CD14-positive monocyte (primary cell): ENCODE data around the gene RNF19B. TPM values are rescaled to one million over a fixed set of nuclear protein-coding genes. Genes with fewer than 3 reads are reported as not detected.

Source experiments
- DNase-seq, 3 donors: peaks; one replicate each; pipeline ENCODE4 v3.0.0-alpha.2; 2011 to 2022
- H2AFZ ChIP-seq: 2 replicates; pipeline ENCODE4 v1.6.0; 2012; ENCODE audit warnings: mild to moderate bottlenecking, low read depth, low read length, inconsistent platforms; ENCODE audit not compliant: insufficient read depth, poor library complexity, severe bottlenecking
- H3K27ac ChIP-seq, 2 donors: 1 replicate in 1 of 2; 2 replicates in 1 of 2; pipeline ENCODE4 v1.5.1; 2012 to 2013; ENCODE audit warnings: low read length in 2 of 2, control low read depth in 1 of 2, inconsistent platforms in 1 of 2, low read depth in 1 of 2, mild to moderate bottlenecking in 1 of 2
- H3K27me3 ChIP-seq, 2 donors: one replicate each; pipeline versions ENCODE4 v1.6.0 to v1.6.1; 2011 to 2013; ENCODE audit warnings: low read length in 2 of 2; ENCODE audit not compliant: control insufficient read depth in 2 of 2, insufficient read depth in 2 of 2
- H3K36me3 ChIP-seq, 2 donors: replicated peaks in 1 of 2; 1 replicate in 1 of 2; 2 replicates in 1 of 2; pipeline versions ENCODE4 v1.5.1 to v1.6.1; 2012 to 2013; ENCODE audit warnings: low read length in 2 of 2, control low read depth in 1 of 2, inconsistent platforms in 1 of 2, mild to moderate bottlenecking in 1 of 2; ENCODE audit not compliant: insufficient read depth in 2 of 2, control insufficient read depth in 1 of 2
- H3K4me1 ChIP-seq, 2 donors: 1 replicate in 1 of 2; 2 replicates in 1 of 2; pipeline versions ENCODE4 v1.5.1 to v1.6.1; 2012 to 2013; ENCODE audit warnings: low read length in 2 of 2, control low read depth in 1 of 2, inconsistent platforms in 1 of 2, mild to moderate bottlenecking in 1 of 2, moderate library complexity in 1 of 2; ENCODE audit not compliant: insufficient read depth in 2 of 2, control insufficient read depth in 1 of 2
- H3K4me2 ChIP-seq: replicated peaks from 2 replicates; pipeline ENCODE3; 2012; ENCODE audit warnings: low read length, moderate library complexity, mild to moderate bottlenecking; ENCODE audit not compliant: poor library complexity, severe bottlenecking; ENCODE audit errors: extremely low read depth
- H3K4me3 ChIP-seq, 3 experiments: fragments of 200-600 bp in 1 of 3; sonication (generic) in 1 of 3; replicated peaks in 1 of 3; 1 replicate in 2 of 3; 2 replicates in 1 of 3; pipeline ENCODE4 v1.5.1; 2011 to 2013; ENCODE audit warnings: low read length in 3 of 3, mild to moderate bottlenecking in 3 of 3, control low read depth in 2 of 3, low read depth in 2 of 3, inconsistent platforms in 1 of 3, moderate library complexity in 1 of 3
- H3K79me2 ChIP-seq: 2 replicates; pipeline ENCODE4 v1.6.0; 2012; ENCODE audit warnings: mild to moderate bottlenecking, control low read depth, inconsistent platforms, low read length, moderate library complexity; ENCODE audit not compliant: insufficient read depth
- H3K9ac ChIP-seq: 2 replicates; pipeline ENCODE4 v1.6.0; 2017; ENCODE audit warnings: low read length, mild to moderate bottlenecking; ENCODE audit not compliant: insufficient read depth, poor library complexity, severe bottlenecking
- H3K9me3 ChIP-seq, 2 donors: replicated peaks in 1 of 2; 1 replicate in 1 of 2; 2 replicates in 1 of 2; pipeline versions ENCODE4 v1.5.1 to v1.6.1; 2012 to 2013; ENCODE audit warnings: low read length in 2 of 2, control low read depth in 1 of 2; ENCODE audit not compliant: control insufficient read depth in 1 of 2, insufficient read depth in 1 of 2
- H4K20me1 ChIP-seq: 2 replicates; pipeline ENCODE4 v1.6.0; 2012; ENCODE audit warnings: mild to moderate bottlenecking, low read length, control low read depth, moderate library complexity; ENCODE audit not compliant: insufficient read depth
- H3K27ac Mint-ChIP-seq, 7 donors: one replicate each; pipeline ENCODE4 v1.8.0; 2020; ENCODE audit warnings: mild to moderate bottlenecking in 7 of 7, mixed read lengths in 7 of 7, moderate library complexity in 6 of 7, inconsistent platforms in 2 of 7
- H3K27me3 Mint-ChIP-seq, 3 donors: one replicate each; pipeline ENCODE4 v1.8.0; 2021 to 2022; ENCODE audit warnings: low read depth in 3 of 3, mild to moderate bottlenecking in 3 of 3, mixed read lengths in 3 of 3, moderate library complexity in 3 of 3, inconsistent platforms in 1 of 3
- H3K36me3 Mint-ChIP-seq, 2 donors: one replicate each; pipeline ENCODE4 v1.8.0; 2020; ENCODE audit warnings: mixed read lengths in 2 of 2, inconsistent platforms in 1 of 2, mild to moderate bottlenecking in 1 of 2
- H3K4me1 Mint-ChIP-seq: one replicate; pipeline ENCODE4 v1.8.0; 2020; ENCODE audit warnings: mild to moderate bottlenecking, mixed read lengths
- H3K4me3 Mint-ChIP-seq, 2 donors: one replicate each; pipeline ENCODE4 v1.8.0; 2020; ENCODE audit warnings: mild to moderate bottlenecking in 2 of 2, mixed read lengths in 2 of 2, moderate library complexity in 1 of 2
- H3K9me3 Mint-ChIP-seq, 7 donors: one replicate each; pipeline ENCODE4 v1.8.0; 2020 to 2022; ENCODE audit warnings: mixed read lengths in 7 of 7, mild to moderate bottlenecking in 6 of 7, moderate library complexity in 6 of 7, inconsistent platforms in 2 of 7
- CTCF ChIP-seq: fragments of 200-600 bp; IDR thresholded peaks from one replicate; pipeline ENCODE4 v1.8.0; 2022; ENCODE audit warnings: antibody characterized with exemption, mild to moderate bottlenecking
- WGBS: methylation state at CpG from one replicate; pipeline ENCODE4 v1.1.5; 2013; ENCODE audit warnings: missing lambda C conversion rate; ENCODE audit not compliant: insufficient coverage; 5-methylcytosine and 5-hydroxymethylcytosine counted together
- intact Hi-C, 2 donors: fragments of 100-400 bp; cut with micrococcal nuclease; formaldehyde crosslinking; loops; one replicate each; pipeline versions ENCODE4 v1.15.0 to v1.15.1; 2023
- polyA plus RNA-seq, 3 donors: library from polyadenylated mRNA; depleted of rRNA in 1 of 3; unstranded in 2 of 3; stranded (reverse) in 1 of 3; fragments of 300-500 nt in 2 of 3; fragments of >200 nt in 1 of 3; fragmentation: Illumina TruSeq in 2 of 3; gene quantifications; 1 replicate in 2 of 3; 2 replicates in 1 of 3; pipeline ENCODE4 v1.2.3, GENCODE V29; 2012 to 2021

The RNF19B gene
- polyA plus RNA-seq, 3 donors, result 4.1 to 106 (median 5.8) TPM

GRCh38 chr1:32888677-32889420 is 75.8 kb downstream of the RNF19B start:
- peaks cover 14% of the 10 kb centered on the region for H3K4me1 Mint-ChIP-seq
- Histone ChIP-seq H3K36me3 (no peaks in the 10 kb centered on the region), H3K4me2 (no peak overlapping the region), H3K9me3 (peaks cover 4 to 13% of the 10 kb centered on the region in 2 donors), H4K20me1 (no peaks in the 10 kb centered on the region), H3K9ac (no peak overlapping the region), H3K4me3 (no peak overlapping the region), H3K4me1 (peaks cover 4 to 10% of the 10 kb centered on the region in 2 donors), H3K27me3 (peaks cover 28 to 84% of the 10 kb centered on the region in 2 donors), H2AFZ (no peak overlapping the region), H3K79me2 (no peaks in the 10 kb centered on the region), H3K27ac (no peak overlapping the region)
- peaks cover 77 to 87% (median 79%) of the 10 kb centered on the region in 3 donors for H3K27me3 Mint-ChIP-seq
- DNase-seq, result no peak
- H3K4me3 Mint-ChIP-seq, result peak overlapping the region in 1 of 2 donors; percentile 8
- no peak for TF ChIP-seq CTCF
- intact Hi-C loops, result no loop called here
- peaks cover 4 to 23% (median 13%) of the 10 kb centered on the region in 7 donors for H3K9me3 Mint-ChIP-seq
- peaks cover 0 to 7% of the 10 kb centered on the region in 2 donors for H3K36me3 Mint-ChIP-seq
- no peak overlapping the region for H3K27ac Mint-ChIP-seq
- WGBS, result 95% methylated on average over 22 of the region's 24 CpGs

GRCh38 chr1:32888134-32888533 is 76.5 kb downstream of the RNF19B start:
- H3K4me2 ChIP-seq, result no peak overlapping the region
- no peak overlapping the region for H3K4me3 Mint-ChIP-seq

More at GRCh38 chr1:32888134-32888533, 76.5 kb downstream of the RNF19B start:
- Histone ChIP-seq H3K36me3 (no peaks in the 10 kb centered on the region), H2AFZ (no peak overlapping the region), H3K9me3 (peaks cover 4 to 13% of the 10 kb centered on the region in 2 donors), H3K27ac (no peak overlapping the region), H4K20me1 (no peaks in the 10 kb centered on the region), H3K27me3 (peaks cover 21 to 84% of the 10 kb centered on the region in 2 donors), H3K79me2 (no peaks in the 10 kb centered on the region), H3K9ac (no peak overlapping the region), H3K4me3 (no peak overlapping the region), H3K4me1 (peaks cover 1 to 3% of the 10 kb centered on the region in 2 donors)
- peaks cover 7% of the 10 kb centered on the region for H3K4me1 Mint-ChIP-seq
- no peak for TF ChIP-seq CTCF
- intact Hi-C loops, result no loop called here
- H3K27me3 Mint-ChIP-seq, result peaks cover 74 to 87% (median 78%) of the 10 kb centered on the region in 3 donors
- no CpG with 5 or more reads among the region's 3 CpGs for WGBS
- peaks cover 4 to 20% (median 11%) of the 10 kb centered on the region in 7 donors for H3K9me3 Mint-ChIP-seq
- peaks cover 0 to 7% of the 10 kb centered on the region in 2 donors for H3K36me3 Mint-ChIP-seq
- DNase-seq, result no peak
- H3K27ac Mint-ChIP-seq, result no peak overlapping the region
